SK-N-MC (cell line): ENCODE measurements around the gene USP38.
A peak's percentile ranks its signal among the peaks of the same experiment; 100 is the strongest.
"Not testable (repeated sequence)": the region's sequence is repeated elsewhere in the genome, so short reads cannot be mapped to it uniquely, and the experiment has no call there.

Experiments used
- DNase-seq: peaks from one replicate; pipeline ENCODE4 v3.0.0-alpha.2; 2011; ENCODE audit warnings: low read depth, low spot score
- H3K27ac ChIP-seq: fragments of 200-600 bp; sonication (generic); 2 replicates; pipeline ENCODE4 v1.5.1; 2016; ENCODE audit warnings: mixed run types
- H3K36me3 ChIP-seq: fragments of 200-600 bp; sonication (generic); 2 replicates; pipeline ENCODE4 v1.6.1; 2017; ENCODE audit warnings: antibody characterized with exemption, low read length, mixed read lengths; ENCODE audit not compliant: insufficient read depth
- H3K4me3 ChIP-seq: fragments of 200-600 bp; sonication (generic); 2 replicates; pipeline ENCODE4 v1.5.1; 2016
- H3K9ac ChIP-seq: fragments of 200-600 bp; sonication (generic); 2 replicates; pipeline ENCODE4 v1.8.0; 2017; ENCODE audit warnings: mixed run types, mixed read lengths; ENCODE audit not compliant: insufficient read length
- H3K9me3 ChIP-seq: fragments of 200-600 bp; sonication (generic); 2 replicates; pipeline ENCODE4 v1.6.1; 2017; ENCODE audit warnings: low read depth, mild to moderate bottlenecking, antibody characterized with exemption, low read length, moderate library complexity, mixed read lengths
- EZH2 ChIP-seq: fragments of 200-600 bp; sonication (generic); IDR thresholded peaks from one replicate; pipeline ENCODE4 v1.6.1; 2017; ENCODE audit warnings: antibody characterized with exemption
- FOXP2 ChIP-seq: optimal IDR thresholded peaks from 2 replicates; pipeline ENCODE3; 2011; ENCODE audit warnings: mild to moderate bottlenecking, moderate library complexity; ENCODE audit not compliant: insufficient read depth; ENCODE audit errors: extremely low read length, control extremely low read depth
- POLR2AphosphoS5 ChIP-seq: IDR thresholded peaks from 2 replicates; pipeline ENCODE4 v1.6.1; 2012; ENCODE audit warnings: mild to moderate bottlenecking, low read depth, low read length, borderline replicate concordance

USP38 gene

DNA sequence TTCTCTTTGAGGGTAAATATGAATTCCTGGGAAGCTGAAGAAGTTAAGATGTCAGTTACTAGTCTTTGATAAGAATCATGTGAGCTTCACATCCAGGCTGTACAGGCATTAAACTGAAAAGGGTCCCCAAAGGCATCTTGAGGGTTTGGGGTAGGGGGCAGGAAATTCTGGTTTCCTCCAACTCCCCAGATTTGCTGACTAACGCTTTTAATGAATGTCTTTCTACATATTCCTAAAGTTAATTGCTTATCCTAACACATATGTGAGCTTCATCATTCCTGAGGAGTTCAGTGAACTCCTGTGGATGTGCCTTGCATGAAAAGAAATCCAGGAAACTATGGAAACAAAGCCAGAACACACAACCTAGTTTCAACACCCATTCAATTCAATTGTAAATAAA, 78.1 kb downstream of the USP38 start:
- DNase-seq: peak; percentile 20
- H3K9ac ChIP-seq: no peak overlapping the region
- no peaks in the 10 kb centered on the region for H3K9me3 ChIP-seq
- no peak overlapping the region for H3K4me3 ChIP-seq
- no peak overlapping the region for H3K27ac ChIP-seq
- no peaks in the 10 kb centered on the region for H3K36me3 ChIP-seq
- TF ChIP-seq POLR2AphosphoS5 (no peak), FOXP2 (no peak), EZH2 (no peak)

GRCh38 chr4:143267690-143268089, 83.0 kb downstream of the USP38 start:
- not testable (repeated sequence) for DNase-seq, H3K27ac ChIP-seq, H3K4me3 ChIP-seq, H3K9ac ChIP-seq, H3K9me3 ChIP-seq, H3K36me3 ChIP-seq

- Histone ChIP-seq H3K27ac (no peak overlapping the region), H3K36me3 (no peaks in the 10 kb centered on the region), H3K9ac (no peak overlapping the region), H3K9me3 (no peaks in the 10 kb centered on the region), H3K4me3 (no peak overlapping the region)
- TF ChIP-seq EZH2 (no peak), POLR2AphosphoS5 (no peak), FOXP2 (no peak)
- no peak for DNase-seq
These were observed 85.6 kb downstream of the USP38 start for GRCh38 chr4:143270256-143270838.
